Right cardiac atrium (tissue), 5 donors: ENCODE measurements around the gene MUSTN1. TPM values are rescaled to one million over a fixed set of nuclear protein-coding genes. Genes with fewer than 3 reads are reported as not detected.

ENCODE experiments used
- ATAC-seq, 2 donors: fragments of 200-7000 bp; cut with Tn5 transposase; one replicate each; pipeline versions ENCODE4 v1.8.0 to v1.9.1; 2020; ENCODE audit warnings: moderate library complexity in 2 of 2, mild to moderate bottlenecking in 1 of 2
- DNase-seq, 3 donors: peaks; one replicate each; pipeline ENCODE4 v3.0.0-alpha.2; 2020
- H3K27ac ChIP-seq: one replicate; pipeline ENCODE4 v1.5.1; 2013; ENCODE audit warnings: mild to moderate bottlenecking, low read length, control low read depth, moderate library complexity
- H3K27me3 ChIP-seq: one replicate; pipeline ENCODE4 v1.6.1; 2013; ENCODE audit not compliant: control insufficient read depth, insufficient read depth
- H3K4me1 ChIP-seq: one replicate; pipeline ENCODE4 v1.6.1; 2013; ENCODE audit warnings: low read length; ENCODE audit not compliant: control insufficient read depth, insufficient read depth
- H3K4me3 ChIP-seq: one replicate; pipeline ENCODE4 v1.5.1; 2013; ENCODE audit warnings: low read length, control low read depth
- H3K9me3 ChIP-seq: one replicate; pipeline ENCODE4 v1.6.1; 2013; ENCODE audit warnings: low read length; ENCODE audit not compliant: control insufficient read depth
- WGBS: extraction: QIAGEN DNeasy Blood & Tissue Kit; methylation state at CpG from one replicate; pipeline ENCODE4 v1.1.7; 2013; 5-methylcytosine and 5-hydroxymethylcytosine counted together
- intact Hi-C, 4 donors: fragments of 100-400 bp; cut with DNase I; formaldehyde crosslinking; loops; one replicate each; pipeline versions ENCODE4 v1.11.0 to v1.14.0; 2022 to 2023
- long read RNA-seq, 4 donors: library from polyadenylated mRNA; unstranded; transcript quantifications; one replicate each; pipeline ENCODE4 v2.0.0, GENCODE V29; 2020 to 2021
- polyA plus RNA-seq: library from polyadenylated mRNA; stranded (reverse); fragments of 200-250 nt; gene quantifications from one replicate; pipeline ENCODE4 v1.2.3, GENCODE V29; 2013
- total RNA-seq, 4 donors: library from RNA; stranded (reverse); fragmentation: NEBNext Ultra II Directional; extraction: Animal tissue kit (Norgen Biotek cat#: 25700); gene quantifications; one replicate each; pipeline ENCODE4 v1.2.1, GENCODE V29; 2021
- donor health status: healthy with polysubstance abuse.
- donor health status: DM: no; HTN: yes; CAD: no.
- donor health status: DM: no; HTN: no; CAD: no.
- donor health status: DM: no; HTN: yes; CAD: no; lungs with severe emphysema.
- donor health status: DM: yes; HTN: yes; CAD: no.

The MUSTN1 gene
- 10 to 100 TPM; 12.7 to 48.6 (median 41.4) TPM for total RNA-seq
- polyA plus RNA-seq: 152 TPM
- long read RNA-seq, donor 1, partial matches to known transcripts: 0 of 2 reads
- long read RNA-seq, donor 1, other reads (novel, unspliced or antisense): 0 of 2 reads
- long read RNA-seq, donor 2, transcript MUSTN1-201 (3 exons, 721 nt): major isoform, 9 of 15 reads
- long read RNA-seq, donor 2, transcript MUSTN1-202 (3 exons, 622 nt): minor isoform, 6 of 15 reads
- long read RNA-seq, donor 2, partial matches to known transcripts: 0 of 15 reads
- long read RNA-seq, donor 2, other reads (novel, unspliced or antisense): 0 of 15 reads
- long read RNA-seq, donor 3, transcript MUSTN1-201 (3 exons, 721 nt): major isoform, 5 of 5 reads
- long read RNA-seq, donor 3, partial matches to known transcripts: 0 of 5 reads
- long read RNA-seq, donor 3, other reads (novel, unspliced or antisense): 0 of 5 reads
- long read RNA-seq, donor 4, transcript MUSTN1-201 (3 exons, 721 nt): major isoform, 11 of 14 reads
- long read RNA-seq, donor 4, partial matches to known transcripts: 0 of 14 reads
- long read RNA-seq, donor 4, other reads (novel, unspliced or antisense): 0 of 14 reads

- Histone ChIP-seq H3K27ac (peak within 1 kb of the TSS; percentile 80), H3K27me3 (no peaks in the 10 kb centered on the region), H3K4me1 (peaks cover 9% of the 10 kb centered on the region), H3K9me3 (no peaks in the 10 kb centered on the region), H3K4me3 (peak within 1 kb of the TSS; percentile 27)
- intact Hi-C loops: no loop called here
- WGBS: 36% methylated on average over 11 of the region's 11 CpGs
- ATAC-seq (peak; percentile 18 to 50), DNase-seq (peak in 1 of 3 donors; percentile 71)
Observed at GRCh38 chr3:52834871-52835501, at the start of gene MUSTN1. Gene MUSTN1, minus strand, starts transcription at chr3:52835019. Its CDS starts 71 bp downstream, at chr3:52834948.

- H3K27ac ChIP-seq: no peak overlapping the region
- no peak for ATAC-seq
- intact Hi-C loops: no loop called here
- WGBS: 94% methylated on average over 4 of the region's 4 CpGs
- no peaks in the 10 kb centered on the region for H3K9me3 ChIP-seq
- no peaks in the 10 kb centered on the region for H3K4me1 ChIP-seq
- H3K27me3 ChIP-seq: no peaks in the 10 kb centered on the region
- no peak overlapping the region for H3K4me3 ChIP-seq
- DNase-seq: no peak
Observed at GRCh38 chr3:52882377-52882776, 47.6 kb upstream of the MUSTN1 start.

- intact Hi-C loops: no loop called here
- WGBS: 75% methylated on average over 4 of the region's 4 CpGs
- H3K4me3 ChIP-seq: no peak overlapping the region
- no peaks in the 10 kb centered on the region for H3K27me3 ChIP-seq
- ATAC-seq (no peak), DNase-seq (no peak)
- no peak overlapping the region for H3K27ac ChIP-seq
- H3K4me1 ChIP-seq: no peaks in the 10 kb centered on the region
- no peaks in the 10 kb centered on the region for H3K9me3 ChIP-seq
Observed at GRCh38 chr3:52881871-52882270, 47.1 kb upstream of the MUSTN1 start.

- ATAC-seq: no peak
- Histone ChIP-seq H3K9me3 (no peaks in the 10 kb centered on the region), H3K4me1 (no peaks in the 10 kb centered on the region), H3K4me3 (no peak overlapping the region), H3K27ac (no peak overlapping the region), H3K27me3 (no peaks in the 10 kb centered on the region)
- 86% methylated on average over 3 of the region's 3 CpGs for WGBS
- intact Hi-C loops: no loop called here
- no peak for DNase-seq
Observed at GRCh38 chr3:52880474-52880873, 45.7 kb upstream of the MUSTN1 start.

- H3K27me3 ChIP-seq: no peaks in the 10 kb centered on the region
- intact Hi-C loops: no loop called here
- no peak overlapping the region for H3K27ac ChIP-seq
- H3K9me3 ChIP-seq: no peaks in the 10 kb centered on the region
- no peaks in the 10 kb centered on the region for H3K4me1 ChIP-seq
- DNase-seq (no peak), ATAC-seq (no peak)
- whole genome bisulfite sequencing: 84% methylated on average over 5 of the region's 5 CpGs
- H3K4me3 ChIP-seq: no peak overlapping the region
Observed at GRCh38 chr3:52880047-52880446, 45.2 kb upstream of the MUSTN1 start.

- WGBS: 93% methylated on average over 4 of the region's 4 CpGs
- ATAC-seq (no peak), DNase-seq (no peak)
- intact Hi-C loops: no loop called here
- Histone ChIP-seq H3K27me3 (no peaks in the 10 kb centered on the region), H3K4me3 (no peak overlapping the region), H3K4me1 (no peaks in the 10 kb centered on the region), H3K27ac (no peak overlapping the region), H3K9me3 (no peaks in the 10 kb centered on the region)
Observed at GRCh38 chr3:52879581-52879980, 44.8 kb upstream of the MUSTN1 start.

- intact Hi-C loops: no loop called here
- Histone ChIP-seq H3K27ac (no peak overlapping the region), H3K4me3 (no peak overlapping the region), H3K9me3 (no peaks in the 10 kb centered on the region), H3K27me3 (no peaks in the 10 kb centered on the region), H3K4me1 (no peaks in the 10 kb centered on the region)
- WGBS: 96% methylated on average over 4 of the region's 4 CpGs
- ATAC-seq (no peak), DNase-seq (no peak)
Observed at GRCh38 chr3:52879090-52879489, 44.3 kb upstream of the MUSTN1 start.

GRCh38 chr3:52877085-52877484 is 42.3 kb upstream of the MUSTN1 start:
- no peaks in the 10 kb centered on the region for H3K4me1 ChIP-seq
- WGBS: 96% methylated on average over 3 of the region's 3 CpGs
- H3K4me3 ChIP-seq: no peak overlapping the region
- no peak overlapping the region for H3K27ac ChIP-seq
- H3K9me3 ChIP-seq: no peaks in the 10 kb centered on the region
- intact Hi-C loops: no loop called here
- DNase-seq: no peak
- no peaks in the 10 kb centered on the region for H3K27me3 ChIP-seq
- ATAC-seq: no peak

GRCh38 chr3:52874864-52875587 is 40.2 kb upstream of the MUSTN1 start:
- ATAC-seq (no peak), DNase-seq (no peak)
- Histone ChIP-seq H3K4me1 (no peaks in the 10 kb centered on the region), H3K27me3 (no peaks in the 10 kb centered on the region), H3K4me3 (no peak overlapping the region), H3K27ac (no peak overlapping the region), H3K9me3 (no peaks in the 10 kb centered on the region)
- intact Hi-C loops: no loop called here
- 87% methylated on average over 9 of the region's 9 CpGs for WGBS

GRCh38 chr3:52874160-52874701 is 39.4 kb upstream of the MUSTN1 start:
- intact Hi-C loops: no loop called here
- no peak overlapping the region for H3K4me3 ChIP-seq
- H3K27ac ChIP-seq: no peak overlapping the region
- WGBS: 92% methylated on average over 5 of the region's 5 CpGs
- H3K4me1 ChIP-seq: no peaks in the 10 kb centered on the region
- ATAC-seq (no peak), DNase-seq (no peak)
- no peaks in the 10 kb centered on the region for H3K9me3 ChIP-seq
- no peaks in the 10 kb centered on the region for H3K27me3 ChIP-seq
